ENCODE measurements around the gene CYP3A7. TPM values are rescaled to one million over a fixed set of nuclear protein-coding genes. Genes with fewer than 3 reads are reported as not detected.

CYP3A7 gene
- total RNA-seq, 2 donors from 2014 or later, result not detected

- Histone ChIP-seq H3K27me3 (replicated peaks; ENCODE audit: insufficient read depth) (no peaks in the 10 kb centered on the region), H3K27ac (no peak overlapping the region), H3K4me3 (no peak overlapping the region), H3K4me1 (replicated peaks) (no peaks in the 10 kb centered on the region), H3K36me3 (no peaks in the 10 kb centered on the region), H3K9me3 (no peaks in the 10 kb centered on the region)
- TF ChIP-seq POLR2AphosphoS5 (IDR thresholded peaks at IDR 0.05) (no peak), POLR2A (IDR thresholded peaks at IDR 0.05) (no peak), CTCF (IDR thresholded peaks at IDR 0.05) (no peak)
- 37% methylated on average over 2 of the region's 2 CpGs for WGBS
- no peak for DNase-seq (ENCODE audit: low spot score)
- intact Hi-C loops (cut with DNase I), result no loop called here
These were observed 59.8 kb downstream of the CYP3A7 start for GRCh38 chr7:99674995-99675742.

GRCh38 chr7:99672573-99672972 is 62.4 kb downstream of the CYP3A7 start:
- Histone ChIP-seq H3K27ac (no peak overlapping the region), H3K27me3 (replicated peaks; ENCODE audit: insufficient read depth) (no peaks in the 10 kb centered on the region), H3K4me1 (replicated peaks) (no peaks in the 10 kb centered on the region), H3K4me3 (no peak overlapping the region), H3K9me3 (no peaks in the 10 kb centered on the region), H3K36me3 (no peaks in the 10 kb centered on the region)
- intact Hi-C loops (cut with DNase I), result no loop called here
- no peak for TF ChIP-seq POLR2A (IDR thresholded peaks at IDR 0.05)
- WGBS, result 92% methylated on average over 7 of the region's 7 CpGs
- no peak for DNase-seq (ENCODE audit: low spot score)

- Histone ChIP-seq H3K9me3 (no peaks in the 10 kb centered on the region), H3K27me3 (replicated peaks; ENCODE audit: insufficient read depth) (no peaks in the 10 kb centered on the region), H3K4me1 (replicated peaks) (no peaks in the 10 kb centered on the region), H3K4me3 (no peak overlapping the region), H3K36me3 (no peaks in the 10 kb centered on the region), H3K27ac (no peak overlapping the region)
- intact Hi-C loops (cut with DNase I), result no loop called here
- 91% methylated on average over 3 of the region's 3 CpGs for WGBS
- DNase-seq (ENCODE audit: low spot score), result no peak
- TF ChIP-seq POLR2A (IDR thresholded peaks at IDR 0.05) (no peak), POLR2AphosphoS5 (IDR thresholded peaks at IDR 0.05) (no peak), CTCF (IDR thresholded peaks at IDR 0.05) (no peak)
These were observed 65.2 kb downstream of the CYP3A7 start for GRCh38 chr7:99669782-99670181.

GRCh38 chr7:99668541-99668940 is 66.5 kb downstream of the CYP3A7 start:
- no peaks in the 10 kb centered on the region for H3K36me3 ChIP-seq
- no peak overlapping the region for H3K27ac ChIP-seq
- 94% methylated on average over 8 of the region's 8 CpGs for WGBS
- H3K4me1 ChIP-seq (replicated peaks), result no peaks in the 10 kb centered on the region
- no peak overlapping the region for H3K4me3 ChIP-seq
- no peaks in the 10 kb centered on the region for H3K27me3 ChIP-seq (replicated peaks; ENCODE audit: insufficient read depth)
- no peaks in the 10 kb centered on the region for H3K9me3 ChIP-seq
- no peak for DNase-seq (ENCODE audit: low spot score)
- TF ChIP-seq POLR2AphosphoS5 (IDR thresholded peaks at IDR 0.05) (no peak), POLR2A (IDR thresholded peaks at IDR 0.05) (no peak), CTCF (IDR thresholded peaks at IDR 0.05) (no peak)
- intact Hi-C loops (cut with DNase I), result no loop called here

GRCh38 chr7:99667179-99667578 is 67.8 kb downstream of the CYP3A7 start:
- H3K27me3 ChIP-seq (replicated peaks; ENCODE audit: insufficient read depth), result no peaks in the 10 kb centered on the region
- DNase-seq (ENCODE audit: low spot score), result no peak
- no peak overlapping the region for H3K27ac ChIP-seq
- no peak overlapping the region for H3K4me3 ChIP-seq
- intact Hi-C loops (cut with DNase I), result no loop called here
- WGBS, result 64% methylated on average over 2 of the region's 2 CpGs
- H3K36me3 ChIP-seq, result no peaks in the 10 kb centered on the region
- no peak for TF ChIP-seq CTCF (IDR thresholded peaks at IDR 0.05)
- TF ChIP-seq POLR2AphosphoS5 (IDR thresholded peaks at IDR 0.05), result no peak
- TF ChIP-seq POLR2A (IDR thresholded peaks at IDR 0.05), result no peak
- H3K4me1 ChIP-seq (replicated peaks), result no peaks in the 10 kb centered on the region
- no peaks in the 10 kb centered on the region for H3K9me3 ChIP-seq

All from prostate gland (tissue), 2 donors.